ENCODE results near the gene CBLN1.

Gene CBLN1

DNA sequence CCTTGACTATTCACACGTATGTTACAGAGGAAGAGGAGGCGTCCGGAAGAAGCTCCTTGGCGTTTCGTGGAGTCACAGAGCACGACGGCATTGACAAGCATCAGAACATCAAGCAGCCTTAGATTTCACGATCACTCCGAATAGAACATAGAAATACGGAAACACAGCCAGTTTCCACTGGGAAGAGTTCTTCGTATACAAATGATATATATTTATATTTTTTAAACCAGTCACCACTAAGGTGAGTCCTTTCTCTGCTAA lies 3.1 kb downstream of the CBLN1 start:
- peak overlapping the region; percentile 44 for H3K4me3 ChIP-seq
- no peak for DNase-seq (ENCODE audit: low spot score)
- TF ChIP-seq, protein P1, sequence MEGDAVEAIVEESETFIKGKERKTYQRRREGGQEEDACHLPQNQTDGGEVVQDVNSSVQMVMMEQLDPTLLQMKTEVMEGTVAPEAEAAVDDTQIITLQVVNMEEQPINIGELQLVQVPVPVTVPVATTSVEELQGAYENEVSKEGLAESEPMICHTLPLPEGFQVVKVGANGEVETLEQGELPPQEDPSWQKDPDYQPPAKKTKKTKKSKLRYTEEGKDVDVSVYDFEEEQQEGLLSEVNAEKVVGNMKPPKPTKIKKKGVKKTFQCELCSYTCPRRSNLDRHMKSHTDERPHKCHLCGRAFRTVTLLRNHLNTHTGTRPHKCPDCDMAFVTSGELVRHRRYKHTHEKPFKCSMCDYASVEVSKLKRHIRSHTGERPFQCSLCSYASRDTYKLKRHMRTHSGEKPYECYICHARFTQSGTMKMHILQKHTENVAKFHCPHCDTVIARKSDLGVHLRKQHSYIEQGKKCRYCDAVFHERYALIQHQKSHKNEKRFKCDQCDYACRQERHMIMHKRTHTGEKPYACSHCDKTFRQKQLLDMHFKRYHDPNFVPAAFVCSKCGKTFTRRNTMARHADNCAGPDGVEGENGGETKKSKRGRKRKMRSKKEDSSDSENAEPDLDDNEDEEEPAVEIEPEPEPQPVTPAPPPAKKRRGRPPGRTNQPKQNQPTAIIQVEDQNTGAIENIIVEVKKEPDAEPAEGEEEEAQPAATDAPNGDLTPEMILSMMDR (IDR thresholded peaks at IDR 0.05) = no peak
- H3K27ac ChIP-seq = no peak overlapping the region

DNA sequence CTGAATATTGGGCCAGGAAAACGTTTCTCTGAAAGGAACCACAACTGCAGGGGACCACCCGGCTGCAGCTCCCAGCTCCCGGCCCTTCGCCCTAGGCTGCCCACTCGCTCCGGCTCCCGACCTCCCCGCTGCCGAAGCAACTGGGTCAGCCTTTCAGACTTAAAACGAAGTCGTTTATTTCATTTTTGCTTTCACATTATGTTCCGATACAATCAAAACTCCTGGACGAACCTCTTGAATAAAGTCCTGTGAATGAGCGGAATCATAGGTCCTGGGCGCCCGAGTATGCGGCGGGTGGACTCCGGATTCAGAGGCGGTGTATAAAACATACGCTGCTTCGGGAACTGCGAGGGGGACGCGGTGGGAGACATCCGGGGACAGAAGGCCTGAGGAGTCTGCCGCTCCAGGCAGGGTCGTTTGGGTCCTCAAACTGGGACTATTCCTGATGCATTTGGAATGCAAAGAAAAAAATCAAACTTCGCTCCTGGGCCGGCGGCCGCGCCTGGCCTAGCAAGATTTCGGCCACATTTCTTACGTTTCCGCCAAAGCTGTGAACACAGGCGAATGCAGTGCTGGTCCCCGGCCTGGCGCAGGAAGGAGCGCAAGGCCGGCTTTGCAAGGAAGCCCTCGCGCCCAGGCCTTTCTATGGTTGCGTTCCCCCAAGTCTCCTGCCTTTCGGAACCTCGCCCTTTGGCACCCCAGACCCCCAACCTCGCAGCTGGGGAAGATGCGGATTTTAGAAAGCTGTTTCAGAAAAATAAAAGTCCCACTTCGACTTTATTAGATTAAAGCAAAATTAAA lies 3.7 kb downstream of the CBLN1 start:
- TF ChIP-seq, protein P1 (IDR thresholded peaks at IDR 0.05) = no peak
- peak overlapping the region; percentile 44 for H3K4me3 ChIP-seq
- H3K27ac ChIP-seq = no peak overlapping the region
- DNase-seq (ENCODE audit: low spot score) = no peak

DNA sequence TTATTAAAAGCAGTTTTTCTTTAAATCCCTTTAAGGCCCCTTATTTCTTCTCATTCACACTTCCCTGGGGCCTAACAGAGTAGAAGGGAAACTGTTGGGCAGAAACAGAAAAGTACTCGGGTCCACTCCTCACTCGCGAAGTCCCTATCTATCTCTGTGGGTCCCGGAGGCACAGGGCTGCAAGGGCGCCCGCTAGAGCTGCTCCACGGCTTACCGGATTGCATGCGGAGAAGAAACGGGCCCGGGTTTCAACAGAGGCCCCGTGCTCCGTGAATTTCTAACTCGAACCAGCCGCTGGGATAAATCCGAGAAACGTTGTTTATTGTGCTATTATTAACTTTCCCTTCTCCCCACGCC lies 4.3 kb downstream of the CBLN1 start:
- H3K27ac ChIP-seq = no peak overlapping the region
- H3K4me3 ChIP-seq = peak overlapping the region; percentile 44
- TF ChIP-seq, protein P1 (IDR thresholded peaks at IDR 0.05) = no peak
- no peak for DNase-seq (ENCODE audit: low spot score)

DNA sequence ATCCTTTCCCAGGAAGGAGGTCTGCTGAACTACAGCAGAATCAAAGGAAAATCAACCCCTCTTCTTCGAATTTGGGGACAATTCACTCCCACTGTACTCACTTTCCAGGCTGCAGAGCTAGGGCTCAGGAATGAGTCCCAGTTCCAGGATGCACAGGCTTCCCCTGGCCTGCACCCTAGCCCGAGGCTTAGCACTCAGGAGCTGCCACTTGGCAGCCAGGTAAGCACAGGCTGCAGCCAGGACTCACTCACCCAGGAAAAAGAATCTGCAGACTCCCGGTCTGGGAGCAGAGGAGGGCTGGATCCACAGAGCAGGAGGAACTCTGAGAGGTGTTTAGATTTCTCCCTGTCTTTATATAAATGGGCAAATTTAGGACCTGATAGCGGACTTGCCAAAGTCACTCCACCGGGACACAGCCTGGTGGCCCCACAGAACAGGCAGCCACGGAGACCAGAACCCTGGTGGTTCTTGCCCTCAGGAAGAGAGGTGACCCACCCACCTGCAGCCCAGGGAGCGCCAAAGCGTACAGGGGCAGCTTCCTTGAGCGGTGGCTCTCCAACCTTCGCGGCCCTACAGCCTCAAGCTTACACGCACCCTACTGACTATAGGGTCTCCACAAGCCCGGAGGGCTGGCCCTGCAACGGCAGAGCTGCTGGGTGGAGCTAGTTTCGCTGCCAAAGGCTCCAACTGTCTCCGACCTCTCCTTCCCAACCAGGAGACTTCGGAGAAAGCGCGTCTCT lies 4.8 kb downstream of the CBLN1 start:
- Histone ChIP-seq H3K4me3 (no peak overlapping the region), H3K27ac (no peak overlapping the region)
- no peak for DNase-seq (ENCODE audit: low spot score)
- TF ChIP-seq, protein P1 (IDR thresholded peaks at IDR 0.05) = no peak

DNA sequence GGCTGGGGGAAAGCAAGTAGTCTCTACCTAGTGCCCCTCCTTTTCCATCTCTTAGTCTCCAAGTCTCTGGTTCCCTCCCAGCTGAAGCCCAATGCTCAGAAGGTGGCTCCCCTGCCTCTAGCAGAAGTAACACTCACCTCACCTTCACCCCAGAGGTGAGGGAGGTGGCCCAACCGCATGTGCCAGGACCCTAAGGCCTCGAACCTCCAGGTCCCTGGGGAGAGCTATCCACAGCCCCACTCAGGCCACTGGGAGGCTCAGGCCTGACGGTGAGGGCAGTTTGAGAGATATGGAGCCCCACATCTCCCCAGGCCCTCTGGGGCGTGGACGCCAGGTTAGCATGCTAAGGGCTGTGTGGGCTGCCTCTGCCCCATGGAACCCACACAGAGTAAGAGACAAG lies 5.8 kb downstream of the CBLN1 start:
- TF ChIP-seq, protein P1 (IDR thresholded peaks at IDR 0.05) = no peak
- no peak for DNase-seq (ENCODE audit: low spot score)
- Histone ChIP-seq H3K4me3 (no peak overlapping the region), H3K27ac (no peak overlapping the region)

DNA sequence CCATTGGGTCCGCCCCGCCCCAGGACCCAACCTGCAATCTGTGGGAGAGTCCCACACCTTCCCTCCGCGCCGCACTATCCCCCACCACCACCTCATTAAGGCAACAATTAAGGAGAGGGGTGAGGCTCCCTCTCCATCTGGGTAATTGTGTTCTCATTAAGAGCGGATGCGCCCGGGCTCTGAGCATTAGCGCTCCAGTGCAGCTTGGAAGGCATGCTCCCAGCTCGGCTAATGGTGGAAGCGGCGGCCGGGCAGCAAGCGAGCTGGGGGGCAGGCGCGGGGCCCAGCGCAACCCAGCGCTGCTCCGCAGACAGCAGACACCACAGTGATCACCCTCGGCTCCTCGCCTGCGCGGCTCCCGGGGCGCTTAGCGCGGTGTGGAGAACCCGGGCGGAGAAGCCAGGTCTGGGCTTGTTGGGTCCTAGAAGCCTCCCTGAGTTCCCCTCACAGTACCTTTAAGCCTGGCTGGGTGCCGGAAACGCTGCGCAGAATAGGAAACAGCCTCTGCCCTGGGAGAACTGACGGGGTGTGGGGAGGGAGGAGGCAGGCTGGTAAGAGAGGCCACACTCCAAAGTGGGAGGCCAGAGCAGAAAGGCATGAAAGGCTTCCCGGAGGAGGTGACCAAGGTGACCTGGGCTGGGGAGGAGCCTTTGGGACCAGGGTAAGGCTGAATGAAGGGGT lies 6.4 kb downstream of the CBLN1 start:
- TF ChIP-seq, protein P1 (IDR thresholded peaks at IDR 0.05) = no peak
- H3K27ac ChIP-seq = no peak overlapping the region
- DNase-seq (ENCODE audit: low spot score) = no peak
- H3K4me3 ChIP-seq = no peak overlapping the region

Measured in coronary artery (tissue), 2 donors.